Right renal pelvis (tissue), 4 donors: ENCODE data around the gene HNRNPA3. TPM values are rescaled to one million over a fixed set of nuclear protein-coding genes. Genes with fewer than 3 reads are reported as not detected.

Experiments
- DNase-seq, 4 donors: peaks; one replicate each; pipeline ENCODE4 v3.0.0-alpha.2; 2013; ENCODE audit warnings: low read depth in 4 of 4, low spot score in 3 of 4, missing footprints in 1 of 4
- polyA plus RNA-seq, 4 donors: library from polyadenylated mRNA; unstranded; fragments of 120-200 nt; gene quantifications; one replicate each; pipeline ENCODE4 v1.2.1, GENCODE V29; 2013; ENCODE audit not compliant: insufficient read length in 4 of 4

The HNRNPA3 gene
- polyA plus RNA-seq, 4 donors: 535 to 632 (median 606) TPM

DNA sequence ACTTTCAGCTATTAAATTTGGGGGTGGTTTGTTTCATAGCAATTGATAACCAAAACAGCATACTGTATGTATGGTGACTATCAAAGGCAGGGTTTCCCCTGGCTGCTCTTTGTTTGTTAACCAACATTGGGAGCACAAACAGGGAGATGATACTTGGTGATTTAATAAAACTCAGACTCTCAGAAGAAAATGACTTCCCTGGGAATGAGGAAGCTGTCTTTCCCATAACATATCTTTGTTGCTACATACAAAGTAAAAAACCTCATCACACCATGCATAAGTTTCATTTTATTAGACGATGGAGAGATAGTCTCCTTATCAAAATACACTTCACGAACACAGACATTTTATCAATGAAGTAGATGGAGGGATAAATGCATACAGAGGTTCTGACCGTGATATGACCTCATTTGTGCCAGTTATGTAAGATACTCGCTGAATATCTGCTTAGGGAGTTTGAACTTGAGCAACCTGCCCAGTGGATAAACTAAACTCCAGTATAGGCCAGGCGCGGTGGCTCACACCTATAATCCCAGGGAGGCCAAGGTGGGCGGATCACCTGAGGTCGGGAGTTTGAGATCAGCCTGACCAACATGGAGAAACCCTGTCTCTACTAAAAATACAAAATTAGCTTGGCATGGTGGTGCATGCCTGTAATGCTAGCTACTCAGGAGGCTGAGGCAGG is 55.7 kb downstream of the HNRNPA3 start:
- DNase-seq: no peak

DNA sequence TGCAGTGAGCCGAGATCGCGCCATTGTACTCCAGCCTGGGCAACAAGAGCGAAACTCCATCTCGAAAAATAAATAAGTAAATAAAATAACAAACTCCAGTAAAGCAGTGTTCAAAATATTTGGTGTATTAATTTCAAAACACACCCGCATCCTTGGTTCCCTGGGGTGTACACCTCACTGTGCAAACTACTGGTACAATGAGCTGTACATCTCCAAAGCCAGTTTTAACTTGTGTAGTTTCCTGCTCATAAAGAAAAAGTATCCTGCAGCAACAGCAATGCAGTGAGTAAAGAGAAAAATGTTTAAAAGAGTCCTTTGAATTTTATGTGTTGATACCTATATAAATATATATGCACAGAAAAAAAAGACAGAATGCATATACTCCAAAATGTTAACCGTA is 56.3 kb downstream of the HNRNPA3 start:
- no peak for DNase-seq

DNA sequence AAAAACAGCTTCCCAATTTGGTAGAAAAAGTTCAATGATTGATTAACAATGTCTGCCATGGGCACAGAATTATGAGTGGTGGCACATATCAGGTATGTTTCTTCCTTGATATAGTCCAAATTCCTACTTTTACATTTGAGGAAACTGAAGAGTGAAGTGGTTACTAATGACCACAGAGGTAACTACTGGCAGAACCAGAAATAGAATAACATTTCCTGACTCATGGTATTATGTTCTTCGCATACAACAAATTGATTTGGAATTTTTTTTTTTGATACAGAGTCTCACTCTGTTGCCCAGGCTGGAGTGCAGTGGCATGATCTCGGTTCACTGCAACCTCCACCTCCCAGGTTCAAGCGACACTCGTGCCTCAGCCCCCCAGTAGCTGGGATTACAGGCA is 57.9 kb downstream of the HNRNPA3 start:
- DNase-seq: no peak

DNA sequence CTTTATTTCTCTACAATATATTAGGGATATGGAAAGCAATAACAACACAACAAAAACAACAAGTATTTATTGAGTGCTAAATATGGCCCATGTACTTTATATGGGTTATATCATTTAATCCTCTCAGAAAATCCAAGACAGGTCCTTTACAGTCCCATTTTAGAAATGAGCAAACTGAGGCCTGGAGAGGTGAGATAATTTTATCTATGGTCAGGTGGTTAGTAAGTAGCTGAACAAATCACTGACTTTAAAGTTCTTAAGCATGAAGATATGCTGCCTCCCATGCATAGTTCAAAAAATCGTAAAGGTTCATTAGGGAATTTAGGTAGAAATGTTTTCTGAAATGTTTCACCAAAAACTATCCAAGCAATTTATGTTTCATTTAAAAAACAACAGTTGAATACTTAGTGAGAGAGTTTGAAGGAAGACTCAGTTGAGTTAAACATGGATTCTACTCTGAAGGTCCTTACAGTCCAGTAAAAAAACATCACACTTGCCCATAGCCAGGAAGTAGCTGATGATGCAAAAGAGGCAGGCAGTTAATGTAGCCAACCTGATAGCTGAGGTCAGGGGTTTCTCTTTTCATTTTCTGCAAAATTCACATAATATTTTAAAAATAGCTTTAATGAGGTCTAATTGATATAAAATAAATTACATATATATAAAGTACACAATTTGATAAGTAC is 59.5 kb downstream of the HNRNPA3 start:
- no peak for DNase-seq

DNA sequence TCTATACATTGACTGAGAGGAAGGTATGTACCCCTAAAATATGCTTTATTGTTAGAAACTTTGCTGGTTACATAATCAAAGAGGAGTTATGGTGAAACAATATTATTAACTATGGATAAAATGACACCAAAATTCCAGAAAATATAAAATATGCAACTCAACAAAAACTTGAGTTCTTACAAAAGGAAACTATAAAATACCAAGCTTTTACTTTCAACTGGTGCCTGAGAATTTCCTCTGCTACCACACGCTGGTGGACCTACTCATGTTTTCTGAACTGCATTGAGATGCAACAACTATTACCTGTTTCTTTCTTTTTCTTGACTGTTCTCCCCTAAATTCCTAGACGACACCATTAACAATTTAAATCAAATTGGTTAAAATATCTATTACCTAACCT is 60.2 kb downstream of the HNRNPA3 start:
- DNase-seq: no peak

DNA sequence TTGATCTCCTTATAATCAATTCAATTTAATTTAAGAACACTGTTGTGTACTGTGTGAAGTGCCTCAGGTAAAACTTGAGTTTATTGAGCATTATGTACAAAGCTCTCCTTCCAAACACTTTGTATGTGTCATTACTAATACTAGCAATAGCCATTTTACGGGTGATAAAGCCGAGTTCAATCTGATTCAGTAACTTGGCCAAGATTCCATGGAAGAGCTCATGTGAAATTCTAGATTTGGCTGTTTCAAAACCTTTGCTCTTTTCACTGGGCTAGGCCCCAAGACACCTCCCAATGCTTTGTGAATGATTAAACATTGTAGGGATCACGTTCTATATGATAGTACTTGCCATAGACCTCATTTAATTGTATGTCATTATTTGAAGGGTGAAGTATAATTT is 60.8 kb downstream of the HNRNPA3 start:
- DNase-seq: no peak

Other genes with a start within 250 kb of the HNRNPA3 start
- 100 to 1,000 TPM; 145 to 173 (median 161) TPM for gene NFE2L2, start 51.9 kb downstream of the HNRNPA3 start, polyA plus RNA-seq
- 10 to 100 TPM; 44.0 to 54.7 (median 50.0) TPM for gene AGPS, start 180.0 kb downstream of the HNRNPA3 start, polyA plus RNA-seq